ENCODE results near the gene KCNK3. TPM values are rescaled to one million over a fixed set of nuclear protein-coding genes. Genes with fewer than 3 reads are reported as not detected.

The KCNK3 gene
- total RNA-seq, 2 experiments from 2014 or later: not detected

- no peak overlapping the region for H3K27ac ChIP-seq (ENCODE audit: low read depth, low read length, poor library complexity, severe bottlenecking)
- no peaks in the 10 kb centered on the region for H3K9me3 ChIP-seq (ENCODE audit: low read length)
- H3K79me2 ChIP-seq (ENCODE audit: insufficient read depth, low read depth, low read length): no peaks in the 10 kb centered on the region
- H3K9me2 ChIP-seq (ENCODE audit: insufficient read depth, low read length): no peaks in the 10 kb centered on the region
- H3K4me1 ChIP-seq (ENCODE audit: insufficient read depth, low read length, poor library complexity, severe bottlenecking): no peaks in the 10 kb centered on the region
- no peak overlapping the region for H3K4me3 ChIP-seq (ENCODE audit: low read depth, low read length, poor library complexity, severe bottlenecking)
- BruUV-seq (replicated peaks): no TSS peak
- no peak for DNase-seq (ENCODE audit: low spot score)
- H3K36me3 ChIP-seq (ENCODE audit: insufficient read depth, low read length): no peaks in the 10 kb centered on the region
- no peaks in the 10 kb centered on the region for H4K20me1 ChIP-seq (ENCODE audit: insufficient read depth, low read length)
- no peak overlapping the region for H2AFZ ChIP-seq (ENCODE audit: low read length)
- POLR2A ChIA-PET: no interaction called here
- no peak overlapping the region for H3K4me2 ChIP-seq (ENCODE audit: low read length)
- CTCF ChIA-PET (ENCODE audit: unreplicated experiment): no interaction called here
- no peak for TF ChIP-seq EZH2phosphoT487 (IDR thresholded peaks at IDR 0.05; ENCODE audit: borderline replicate concordance, low read depth, low read length)
- TF ChIP-seq, protein P1, sequence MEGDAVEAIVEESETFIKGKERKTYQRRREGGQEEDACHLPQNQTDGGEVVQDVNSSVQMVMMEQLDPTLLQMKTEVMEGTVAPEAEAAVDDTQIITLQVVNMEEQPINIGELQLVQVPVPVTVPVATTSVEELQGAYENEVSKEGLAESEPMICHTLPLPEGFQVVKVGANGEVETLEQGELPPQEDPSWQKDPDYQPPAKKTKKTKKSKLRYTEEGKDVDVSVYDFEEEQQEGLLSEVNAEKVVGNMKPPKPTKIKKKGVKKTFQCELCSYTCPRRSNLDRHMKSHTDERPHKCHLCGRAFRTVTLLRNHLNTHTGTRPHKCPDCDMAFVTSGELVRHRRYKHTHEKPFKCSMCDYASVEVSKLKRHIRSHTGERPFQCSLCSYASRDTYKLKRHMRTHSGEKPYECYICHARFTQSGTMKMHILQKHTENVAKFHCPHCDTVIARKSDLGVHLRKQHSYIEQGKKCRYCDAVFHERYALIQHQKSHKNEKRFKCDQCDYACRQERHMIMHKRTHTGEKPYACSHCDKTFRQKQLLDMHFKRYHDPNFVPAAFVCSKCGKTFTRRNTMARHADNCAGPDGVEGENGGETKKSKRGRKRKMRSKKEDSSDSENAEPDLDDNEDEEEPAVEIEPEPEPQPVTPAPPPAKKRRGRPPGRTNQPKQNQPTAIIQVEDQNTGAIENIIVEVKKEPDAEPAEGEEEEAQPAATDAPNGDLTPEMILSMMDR (conservative IDR thresholded peaks at IDR 0.05; ENCODE audit: low read length): no peak
- intact Hi-C loops (cut with micrococcal nuclease; ENCODE audit: unreplicated experiment): no loop called here
Measured at GRCh38 chr2:26674002-26674751, 18.3 kb upstream of the KCNK3 start.

DNA sequence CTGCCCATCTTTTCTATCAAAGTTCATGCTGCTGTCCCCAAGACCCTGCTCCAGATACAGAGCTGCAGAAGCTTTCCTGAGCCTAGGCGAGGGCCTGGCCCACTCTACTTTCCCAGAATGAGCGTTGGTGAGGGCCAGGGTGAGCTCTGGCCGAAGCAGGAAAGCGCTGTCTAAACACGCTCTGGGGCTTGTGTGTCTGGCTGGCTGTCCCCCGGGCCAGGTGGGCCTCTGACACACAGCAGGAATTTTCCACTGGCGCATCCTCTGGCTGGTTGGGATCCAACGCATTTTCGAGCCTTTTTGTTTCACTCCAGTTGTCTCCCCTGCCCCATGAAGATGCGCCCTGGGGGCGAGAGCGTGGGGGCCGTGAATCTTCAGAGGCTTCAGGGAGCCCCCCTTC is 17.8 kb upstream of the KCNK3 start:
- no peak overlapping the region for H2AFZ ChIP-seq (ENCODE audit: low read length)
- DNase-seq (ENCODE audit: low spot score): no peak
- H3K4me1 ChIP-seq (ENCODE audit: insufficient read depth, low read length, poor library complexity, severe bottlenecking): no peaks in the 10 kb centered on the region
- H3K9me2 ChIP-seq (ENCODE audit: insufficient read depth, low read length): no peaks in the 10 kb centered on the region
- no peak overlapping the region for H3K27ac ChIP-seq (ENCODE audit: low read depth, low read length, poor library complexity, severe bottlenecking)
- no peak overlapping the region for H3K4me3 ChIP-seq (ENCODE audit: low read depth, low read length, poor library complexity, severe bottlenecking)
- H3K79me2 ChIP-seq (ENCODE audit: insufficient read depth, low read depth, low read length): no peaks in the 10 kb centered on the region
- BruUV-seq (replicated peaks): no TSS peak
- ChIA-PET CTCF (ENCODE audit: unreplicated experiment) (no interaction called here), POLR2A (no interaction called here)
- no peak overlapping the region for H3K4me2 ChIP-seq (ENCODE audit: low read length)
- intact Hi-C loops (cut with micrococcal nuclease; ENCODE audit: unreplicated experiment): no loop called here
- no peaks in the 10 kb centered on the region for H3K36me3 ChIP-seq (ENCODE audit: insufficient read depth, low read length)
- H3K9me3 ChIP-seq (ENCODE audit: low read length): no peaks in the 10 kb centered on the region
- TF ChIP-seq, protein P1 (conservative IDR thresholded peaks at IDR 0.05; ENCODE audit: low read length): no peak
- TF ChIP-seq EZH2phosphoT487 (IDR thresholded peaks at IDR 0.05; ENCODE audit: borderline replicate concordance, low read depth, low read length): no peak
- H4K20me1 ChIP-seq (ENCODE audit: insufficient read depth, low read length): no peaks in the 10 kb centered on the region

GRCh38 chr2:26675651-26676255 is 16.8 kb upstream of the KCNK3 start:
- Histone ChIP-seq H3K4me2 (ENCODE audit: low read length) (no peak overlapping the region), H3K36me3 (ENCODE audit: insufficient read depth, low read length) (no peaks in the 10 kb centered on the region), H3K27ac (ENCODE audit: low read depth, low read length, poor library complexity, severe bottlenecking) (no peak overlapping the region), H3K4me1 (ENCODE audit: insufficient read depth, low read length, poor library complexity, severe bottlenecking) (no peaks in the 10 kb centered on the region), H3K79me2 (ENCODE audit: insufficient read depth, low read depth, low read length) (no peaks in the 10 kb centered on the region), H3K9me2 (ENCODE audit: insufficient read depth, low read length) (no peaks in the 10 kb centered on the region), H3K4me3 (ENCODE audit: low read depth, low read length, poor library complexity, severe bottlenecking) (no peak overlapping the region), H3K9me3 (ENCODE audit: low read length) (no peaks in the 10 kb centered on the region), H4K20me1 (ENCODE audit: insufficient read depth, low read length) (no peaks in the 10 kb centered on the region), H2AFZ (ENCODE audit: low read length) (no peak overlapping the region)
- POLR2A ChIA-PET: interaction anchor here (0.6 kb wide), 1 partner anchor 922 kb away, joined by 5 read pairs; no protein-coding TSS in a partner anchor
- intact Hi-C loops (cut with micrococcal nuclease; ENCODE audit: unreplicated experiment): no loop called here
- TF ChIP-seq EZH2phosphoT487 (IDR thresholded peaks at IDR 0.05; ENCODE audit: borderline replicate concordance, low read depth, low read length): no peak
- TF ChIP-seq, protein P1 (conservative IDR thresholded peaks at IDR 0.05; ENCODE audit: low read length): no peak
- DNase-seq (ENCODE audit: low spot score): no peak
- BruUV-seq (replicated peaks): no TSS peak
- CTCF ChIA-PET (ENCODE audit: unreplicated experiment): no interaction called here
